Endothelial cell of umbilical vein (primary cell): Measurements from ENCODE around the gene IL31RA.

Experiments used
- POLR2A ChIP-seq: IDR thresholded peaks from 2 replicates; pipeline ENCODE4 v1.6.1; 2012; ENCODE audit warnings: low read depth, mild to moderate bottlenecking, control low read depth, low read length
- TF ChIP-seq, protein P1 (sequence below), 2 donors: IDR thresholded peaks; 1 replicate in 1 of 2; 2 replicates in 1 of 2; pipeline ENCODE4 v1.5.1; 2011; ENCODE audit warnings: low read length in 2 of 2, mild to moderate bottlenecking in 2 of 2, moderate library complexity in 2 of 2, control low read depth in 1 of 2, inconsistent platforms in 1 of 2, low read depth in 1 of 2; ENCODE audit not compliant: insufficient read depth in 1 of 2; ENCODE audit errors: extremely low read depth in 1 of 2

DNA sequence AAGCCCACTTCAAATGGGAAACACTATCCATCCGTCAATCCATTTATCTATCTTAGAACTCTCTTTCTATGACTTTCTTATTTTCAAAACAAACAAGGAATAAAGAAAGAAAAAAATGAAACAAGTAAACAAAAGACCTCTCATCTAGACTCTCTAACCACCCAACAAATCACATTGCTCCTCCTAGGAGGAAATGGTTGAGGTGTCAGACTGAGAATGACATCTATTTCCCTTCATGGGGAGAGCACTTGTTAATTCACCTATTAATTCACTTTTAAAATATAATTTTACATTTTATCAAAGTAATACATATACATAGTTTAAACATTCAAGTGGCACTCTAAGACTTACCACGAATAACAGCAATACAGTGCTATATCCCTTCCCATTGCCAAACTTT, 2.4 kb upstream of the IL31RA start:
- TF ChIP-seq, protein P1, sequence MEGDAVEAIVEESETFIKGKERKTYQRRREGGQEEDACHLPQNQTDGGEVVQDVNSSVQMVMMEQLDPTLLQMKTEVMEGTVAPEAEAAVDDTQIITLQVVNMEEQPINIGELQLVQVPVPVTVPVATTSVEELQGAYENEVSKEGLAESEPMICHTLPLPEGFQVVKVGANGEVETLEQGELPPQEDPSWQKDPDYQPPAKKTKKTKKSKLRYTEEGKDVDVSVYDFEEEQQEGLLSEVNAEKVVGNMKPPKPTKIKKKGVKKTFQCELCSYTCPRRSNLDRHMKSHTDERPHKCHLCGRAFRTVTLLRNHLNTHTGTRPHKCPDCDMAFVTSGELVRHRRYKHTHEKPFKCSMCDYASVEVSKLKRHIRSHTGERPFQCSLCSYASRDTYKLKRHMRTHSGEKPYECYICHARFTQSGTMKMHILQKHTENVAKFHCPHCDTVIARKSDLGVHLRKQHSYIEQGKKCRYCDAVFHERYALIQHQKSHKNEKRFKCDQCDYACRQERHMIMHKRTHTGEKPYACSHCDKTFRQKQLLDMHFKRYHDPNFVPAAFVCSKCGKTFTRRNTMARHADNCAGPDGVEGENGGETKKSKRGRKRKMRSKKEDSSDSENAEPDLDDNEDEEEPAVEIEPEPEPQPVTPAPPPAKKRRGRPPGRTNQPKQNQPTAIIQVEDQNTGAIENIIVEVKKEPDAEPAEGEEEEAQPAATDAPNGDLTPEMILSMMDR (IDR thresholded peaks at IDR 0.05; ENCODE audit: extremely low read depth in 1 of 2, insufficient read depth in 1 of 2, low read depth in 1 of 2, low read length in 2 of 2), result no peak
- TF ChIP-seq POLR2A, result no peak
